Thyroid gland (tissue), 4 donors: ENCODE measurements around the gene IL17B.

Experiments
- CTCF ChIP-seq, 6 experiments: fragments of 200-600 bp in 3 of 6; fragments of 450-650 bp in 3 of 6; sonication (generic) in 3 of 6; IDR thresholded peaks; one replicate each; pipeline ENCODE4 v1.5.1; 2016 to 2019; ENCODE audit warnings: antibody characterized with exemption in 6 of 6, mild to moderate bottlenecking in 2 of 6, inconsistent platforms in 1 of 6, moderate library complexity in 1 of 6
- POLR2A ChIP-seq, 2 donors: fragments of 450-650 bp; IDR thresholded peaks; one replicate each; pipeline ENCODE4 v1.6.1; 2017; ENCODE audit warnings: antibody characterized with exemption in 2 of 2, mild to moderate bottlenecking in 2 of 2, moderate library complexity in 1 of 2

- TF ChIP-seq CTCF (IDR thresholded peaks at IDR 0.05) (no peak), POLR2A (IDR thresholded peaks at IDR 0.05) (no peak)
These were observed 13.7 kb downstream of the IL17B start for GRCh38 chr5:149365418-149365817.
